K562 (cell line): ENCODE measurements around the gene OOSP2. TPM values are rescaled to one million over a fixed set of nuclear protein-coding genes. Genes with fewer than 3 reads are reported as not detected.

Experiments used
- CAMTA2 ChIP-seq: fragments of 250-450 bp; sonication (Bioruptor Pico); conservative IDR thresholded peaks from 2 replicates; pipeline ENCODE4 v1.5.1; 2022
- CBFA2T3 ChIP-seq: fragments of 450-650 bp; IDR thresholded peaks from 2 replicates; pipeline ENCODE4 v1.6.1; 2017
- CCAR2 ChIP-seq: fragments of 200-400 bp; formaldehyde crosslinking; IDR thresholded peaks from 2 replicates; pipeline ENCODE4 v1.6.1; 2017; ENCODE audit warnings: mild to moderate bottlenecking, low read depth, low read length
- DACH1 ChIP-seq: fragments of 450-650 bp; IDR thresholded peaks from 2 replicates; pipeline ENCODE4 v1.6.1; 2018; ENCODE audit not compliant: partially characterized antibody
- FIP1L1 ChIP-seq: fragments of 200-400 bp; formaldehyde crosslinking; IDR thresholded peaks from 2 replicates; pipeline ENCODE4 v1.6.1; 2018; ENCODE audit warnings: mild to moderate bottlenecking, low read depth, low read length; ENCODE audit not compliant: poor library complexity, severe bottlenecking
- HMG20A ChIP-seq: fragments of 450-650 bp; formaldehyde crosslinking; conservative IDR thresholded peaks from 2 replicates; pipeline ENCODE4 v1.4.0; 2020; ENCODE audit warnings: mild to moderate bottlenecking, mixed read lengths
- KHSRP ChIP-seq: fragments of 450-650 bp; IDR thresholded peaks from 2 replicates; pipeline ENCODE4 v1.6.1; 2017
- KLF16 ChIP-seq: IDR thresholded peaks from 2 replicates; pipeline ENCODE4 v1.6.1; 2016; ENCODE audit warnings: antibody characterized with exemption
- MAFG ChIP-seq: fragments of 450-650 bp; conservative IDR thresholded peaks from 2 replicates; pipeline ENCODE4 v1.6.1; 2016; ENCODE audit warnings: missing genetic modification characterization, missing compliant biosample characterization
- MITF ChIP-seq: IDR thresholded peaks from 2 replicates; pipeline ENCODE4 v1.6.1; 2014; ENCODE audit warnings: antibody characterized with exemption
- RAD51 ChIP-seq: fragments of 450-650 bp; IDR thresholded peaks from 2 replicates; pipeline ENCODE4 v1.7.1; 2016; ENCODE audit warnings: low read depth, mild to moderate bottlenecking, borderline replicate concordance
- RB1 ChIP-seq: fragments of 450-650 bp; IDR thresholded peaks from 2 replicates; pipeline ENCODE4 v1.6.1; 2017; ENCODE audit warnings: low read depth, mild to moderate bottlenecking
- RBM15 ChIP-seq: fragments of 200-400 bp; formaldehyde crosslinking; IDR thresholded peaks from 2 replicates; pipeline ENCODE4 v1.6.1; 2018; ENCODE audit warnings: mild to moderate bottlenecking, low read length, moderate library complexity; ENCODE audit not compliant: insufficient read depth
- SMARCA4 ChIP-seq: fragments of 450-650 bp; IDR thresholded peaks from 2 replicates; pipeline ENCODE4 v1.6.1; 2016
- SMARCE1 ChIP-seq: fragments of 450-650 bp; IDR thresholded peaks from 2 replicates; pipeline ENCODE4 v1.7.1; 2016; ENCODE audit warnings: mild to moderate bottlenecking
- SP1 ChIP-seq: sonication (generic); formaldehyde crosslinking; IDR thresholded peaks from 2 replicates; pipeline ENCODE4 v1.8.1; 2022; ENCODE audit warnings: mild to moderate bottlenecking, missing genetic modification reagents
- SRF ChIP-seq, 2 experiments: fragments of 250-450, 450-650 bp in 1 of 2; sonication (Bioruptor Pico) in 1 of 2; sonication (generic) in 1 of 2; formaldehyde crosslinking; IDR thresholded peaks; 2 replicates each; pipeline versions ENCODE4 v1.5.0 to v1.5.1; 2020 to 2022; ENCODE audit warnings: mild to moderate bottlenecking in 1 of 2, missing genetic modification reagents in 1 of 2
- TAF9B ChIP-seq: fragments of 450-650 bp; IDR thresholded peaks from 2 replicates; pipeline ENCODE4 v1.6.1; 2018; ENCODE audit warnings: mild to moderate bottlenecking; ENCODE audit not compliant: partially characterized antibody
- TEAD4 ChIP-seq, 2 experiments: sonication (generic) in 1 of 2; formaldehyde crosslinking in 1 of 2; IDR thresholded peaks; 2 replicates each; pipeline versions ENCODE4 v1.6.1 to v1.8.0; 2012 to 2022; ENCODE audit warnings: borderline replicate concordance in 1 of 2, inconsistent platforms in 1 of 2, low read length in 1 of 2, mild to moderate bottlenecking in 1 of 2, missing genetic modification reagents in 1 of 2
- ZNF780A ChIP-seq: fragments of 250-450 bp; sonication (Bioruptor Pico); IDR thresholded peaks from 2 replicates; pipeline ENCODE4 v1.5.0; 2021; ENCODE audit warnings: mild to moderate bottlenecking
- polyA plus RNA-seq, 8 experiments: library from polyadenylated mRNA; depleted of rRNA in 4 of 8; stranded (reverse) in 5 of 8; unstranded in 3 of 8; fragments of >200 nt; fragmentation: Nextera tagmentation in 2 of 8; fragmentation: Illumina TruSeq in 1 of 8; extraction: Ambion mirVana in 2 of 8; extraction: Trizol in 1 of 8; gene quantifications; 2 replicates each; pipeline versions ENCODE4 v1.2.1 to v1.2.3, GENCODE V29; 2011 to 2014; ENCODE audit warnings: inconsistent platforms in 1 of 8, missing spikeins in 1 of 8
- total RNA-seq, 7 experiments: library from RNA; depleted of rRNA in 6 of 7; stranded (reverse); fragments of >200 nt in 6 of 7; fragmentation: Illumina TruSeq in 2 of 7; extraction: Trizol in 2 of 7; gene quantifications; 2 replicates each; pipeline versions ENCODE4 v1.2.1 to v1.2.3, GENCODE V29; 2011 to 2021; ENCODE audit warnings: low replicate concordance in 1 of 7
- TF ChIP-seq, protein P1 (sequence below): fragments of 450-650 bp; IDR thresholded peaks from 2 replicates; pipeline ENCODE4 v1.6.1; 2018; ENCODE audit not compliant: partially characterized antibody
- TF ChIP-seq, protein P2 (sequence below): IDR thresholded peaks from 3 replicates; pipeline ENCODE4 v1.6.1; 2011; ENCODE audit warnings: borderline replicate concordance, mild to moderate bottlenecking, moderate library complexity; ENCODE audit not compliant: insufficient read length; ENCODE audit errors: extremely low read depth

Gene OOSP2
- total and polyA plus RNA-seq, 9 of the 15 experiments (the other 6 are each of a cell fraction or from before 2014, with no cell fraction given): 0.14 to 1.5 (median 0.32) TPM; not detected in 4

- 0 out of 2 replicates have a peak, but pooled peaks have one; percentile 24 for TF ChIP-seq MITF
- TF ChIP-seq KHSRP: no peak
- no peak for TF ChIP-seq CCAR2
- no peak for TF ChIP-seq ZNF780A (CRISPR knock-in tag)
- TF ChIP-seq FIP1L1: no peak
- TF ChIP-seq SMARCA4: peak; percentile 66
- 0 out of 2 replicates have a peak, but pooled peaks have one; percentile 16 for TF ChIP-seq MAFG
- peak; percentile 28; the same call in 1 of the 2 replicates for TF ChIP-seq SMARCE1
- TF ChIP-seq, protein P1, sequence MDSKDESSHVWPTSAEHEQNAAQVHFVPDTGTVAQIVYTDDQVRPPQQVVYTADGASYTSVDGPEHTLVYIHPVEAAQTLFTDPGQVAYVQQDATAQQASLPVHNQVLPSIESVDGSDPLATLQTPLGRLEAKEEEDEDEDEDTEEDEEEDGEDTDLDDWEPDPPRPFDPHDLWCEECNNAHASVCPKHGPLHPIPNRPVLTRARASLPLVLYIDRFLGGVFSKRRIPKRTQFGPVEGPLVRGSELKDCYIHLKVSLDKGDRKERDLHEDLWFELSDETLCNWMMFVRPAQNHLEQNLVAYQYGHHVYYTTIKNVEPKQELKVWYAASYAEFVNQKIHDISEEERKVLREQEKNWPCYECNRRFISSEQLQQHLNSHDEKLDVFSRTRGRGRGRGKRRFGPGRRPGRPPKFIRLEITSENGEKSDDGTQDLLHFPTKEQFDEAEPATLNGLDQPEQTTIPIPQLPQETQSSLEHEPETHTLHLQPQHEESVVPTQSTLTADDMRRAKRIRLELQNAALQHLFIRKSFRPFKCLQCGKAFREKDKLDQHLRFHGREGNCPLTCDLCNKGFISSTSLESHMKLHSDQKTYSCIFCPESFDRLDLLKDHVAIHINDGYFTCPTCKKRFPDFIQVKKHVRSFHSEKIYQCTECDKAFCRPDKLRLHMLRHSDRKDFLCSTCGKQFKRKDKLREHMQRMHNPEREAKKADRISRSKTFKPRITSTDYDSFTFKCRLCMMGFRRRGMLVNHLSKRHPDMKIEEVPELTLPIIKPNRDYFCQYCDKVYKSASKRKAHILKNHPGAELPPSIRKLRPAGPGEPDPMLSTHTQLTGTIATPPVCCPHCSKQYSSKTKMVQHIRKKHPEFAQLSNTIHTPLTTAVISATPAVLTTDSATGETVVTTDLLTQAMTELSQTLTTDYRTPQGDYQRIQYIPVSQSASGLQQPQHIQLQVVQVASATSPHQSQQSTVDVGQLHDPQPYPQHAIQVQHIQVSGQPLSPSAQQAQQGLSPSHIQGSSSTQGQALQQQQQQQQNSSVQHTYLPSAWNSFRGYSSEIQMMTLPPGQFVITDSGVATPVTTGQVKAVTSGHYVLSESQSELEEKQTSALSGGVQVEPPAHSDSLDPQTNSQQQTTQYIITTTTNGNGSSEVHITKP: peak; percentile 19
- TF ChIP-seq RAD51: no peak
- TF ChIP-seq SRF (CRISPR knock-in tag; IDR thresholded peaks at IDR 0.05): no peak
- TF ChIP-seq DACH1: no peak
- peak; percentile 87 for TF ChIP-seq CBFA2T3
- TF ChIP-seq RB1: no peak
- peak; percentile 25; the same call in 1 of the 2 replicates for TF ChIP-seq KLF16
- TF ChIP-seq RBM15: no peak
- TF ChIP-seq HMG20A (CRISPR knock-in tag): no peak
- no peak for TF ChIP-seq SP1 (CRISPR knock-in tag)
- peak; percentile 80 for TF ChIP-seq TEAD4 (IDR thresholded peaks at IDR 0.05; ENCODE audit: low read length)
- no peak for TF ChIP-seq TEAD4 (CRISPR knock-in tag; IDR thresholded peaks at IDR 0.05; ENCODE audit: borderline replicate concordance)
- TF ChIP-seq, protein P2, sequence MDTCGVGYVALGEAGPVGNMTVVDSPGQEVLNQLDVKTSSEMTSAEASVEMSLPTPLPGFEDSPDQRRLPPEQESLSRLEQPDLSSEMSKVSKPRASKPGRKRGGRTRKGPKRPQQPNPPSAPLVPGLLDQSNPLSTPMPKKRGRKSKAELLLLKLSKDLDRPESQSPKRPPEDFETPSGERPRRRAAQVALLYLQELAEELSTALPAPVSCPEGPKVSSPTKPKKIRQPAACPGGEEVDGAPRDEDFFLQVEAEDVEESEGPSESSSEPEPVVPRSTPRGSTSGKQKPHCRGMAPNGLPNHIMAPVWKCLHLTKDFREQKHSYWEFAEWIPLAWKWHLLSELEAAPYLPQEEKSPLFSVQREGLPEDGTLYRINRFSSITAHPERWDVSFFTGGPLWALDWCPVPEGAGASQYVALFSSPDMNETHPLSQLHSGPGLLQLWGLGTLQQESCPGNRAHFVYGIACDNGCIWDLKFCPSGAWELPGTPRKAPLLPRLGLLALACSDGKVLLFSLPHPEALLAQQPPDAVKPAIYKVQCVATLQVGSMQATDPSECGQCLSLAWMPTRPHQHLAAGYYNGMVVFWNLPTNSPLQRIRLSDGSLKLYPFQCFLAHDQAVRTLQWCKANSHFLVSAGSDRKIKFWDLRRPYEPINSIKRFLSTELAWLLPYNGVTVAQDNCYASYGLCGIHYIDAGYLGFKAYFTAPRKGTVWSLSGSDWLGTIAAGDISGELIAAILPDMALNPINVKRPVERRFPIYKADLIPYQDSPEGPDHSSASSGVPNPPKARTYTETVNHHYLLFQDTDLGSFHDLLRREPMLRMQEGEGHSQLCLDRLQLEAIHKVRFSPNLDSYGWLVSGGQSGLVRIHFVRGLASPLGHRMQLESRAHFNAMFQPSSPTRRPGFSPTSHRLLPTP: no peak
- TF ChIP-seq CAMTA2: no peak
- TF ChIP-seq TAF9B: peak; percentile 31
Observed at GRCh38 chr11:60085909-60086308, 45.7 kb downstream of the OOSP2 start (continued).
